WTC11 (cell line): ENCODE results near the gene CPSF3. TPM values are rescaled to one million over a fixed set of nuclear protein-coding genes. Genes with fewer than 3 reads are reported as not detected.
A peak's percentile ranks its signal among the peaks of the same experiment; 100 is the strongest.

ENCODE experiments used
- ATAC-seq: fragments of 200-7000 bp; cut with Tn5 transposase; 2 replicates; pipeline ENCODE4 v1.10.0; 2021; ENCODE audit warnings: mild to moderate bottlenecking, moderate library complexity
- CTCF ChIA-PET: fragments of 300-600 bp; sonication (Branson Sonifier 250); formaldehyde crosslinking; loops from one replicate; lab custom pipeline; 2021; ENCODE audit warnings: antibody characterized with exemption; lab: Charles Lee
- POLR2A ChIA-PET: fragments of 350-600 bp; sonication (Branson Sonifier 250); formaldehyde crosslinking; loops from one replicate; lab custom pipeline; 2021; ENCODE audit warnings: antibody characterized with exemption; lab: Charles Lee
- DNase-seq: peaks from one replicate; pipeline ENCODE4 v3.0.0; 2021; ENCODE audit warnings: low spot score
- H3K27ac Mint-ChIP-seq: 2 replicates; pipeline ENCODE4 v1.8.0; 2021; ENCODE audit warnings: mixed read lengths
- H3K27me3 Mint-ChIP-seq: 2 replicates; pipeline ENCODE4 v1.8.0; 2021; ENCODE audit warnings: low read depth, mild to moderate bottlenecking, moderate library complexity, mixed read lengths
- H3K36me3 Mint-ChIP-seq: 2 replicates; pipeline ENCODE4 v1.8.0; 2021; ENCODE audit warnings: mixed read lengths
- H3K4me1 Mint-ChIP-seq: 2 replicates; pipeline ENCODE4 v1.8.0; 2022; ENCODE audit warnings: mixed read lengths
- H3K4me3 Mint-ChIP-seq: 2 replicates; pipeline ENCODE4 v1.8.0; 2021; ENCODE audit warnings: mild to moderate bottlenecking, moderate library complexity, mixed read lengths
- H3K9me3 Mint-ChIP-seq: 2 replicates; pipeline ENCODE4 v1.8.0; 2021; ENCODE audit warnings: mixed read lengths
- ARID4B ChIP-seq: sonication (generic); formaldehyde crosslinking; IDR thresholded peaks from 2 replicates; pipeline ENCODE4 v1.8.0; 2023; ENCODE audit warnings: missing genetic modification reagents, mild to moderate bottlenecking, borderline replicate concordance
- CREM ChIP-seq: sonication (generic); formaldehyde crosslinking; IDR thresholded peaks from 2 replicates; pipeline ENCODE4 v1.8.1; 2022; ENCODE audit warnings: mild to moderate bottlenecking, missing genetic modification reagents, moderate library complexity
- E2F1 ChIP-seq: sonication (generic); formaldehyde crosslinking; IDR thresholded peaks from 2 replicates; pipeline ENCODE4 v1.8.0; 2022; ENCODE audit warnings: mild to moderate bottlenecking, missing genetic modification reagents
- ETV6 ChIP-seq: sonication (generic); formaldehyde crosslinking; IDR thresholded peaks from 2 replicates; pipeline ENCODE4 v1.8.1; 2022; ENCODE audit warnings: mild to moderate bottlenecking, missing genetic modification reagents
- FOXK1 ChIP-seq: sonication (generic); formaldehyde crosslinking; IDR thresholded peaks from 2 replicates; pipeline ENCODE4 v1.8.0; 2022; ENCODE audit warnings: mild to moderate bottlenecking, moderate library complexity, missing genetic modification reagents
- IRF2 ChIP-seq: sonication (generic); formaldehyde crosslinking; IDR thresholded peaks from 2 replicates; pipeline ENCODE4 v1.8.0; 2022; ENCODE audit warnings: low read depth, missing genetic modification reagents, borderline replicate concordance
- JAZF1 ChIP-seq: fragments of 250-450 bp; sonication (Bioruptor Pico); IDR thresholded peaks from 2 replicates; pipeline ENCODE4 v1.9.0; 2021; ENCODE audit warnings: moderate library complexity, mild to moderate bottlenecking, inconsistent platforms
- JUN ChIP-seq: sonication (generic); formaldehyde crosslinking; IDR thresholded peaks from 2 replicates; pipeline ENCODE4 v1.8.0; 2023; ENCODE audit warnings: mild to moderate bottlenecking, missing genetic modification reagents
- MLX ChIP-seq: sonication (generic); formaldehyde crosslinking; IDR thresholded peaks from 2 replicates; pipeline ENCODE4 v1.8.1; 2023; ENCODE audit warnings: mild to moderate bottlenecking, missing genetic modification reagents, moderate library complexity
- MYBL2 ChIP-seq: sonication (generic); formaldehyde crosslinking; IDR thresholded peaks from 2 replicates; pipeline ENCODE4 v1.8.1; 2023; ENCODE audit warnings: mild to moderate bottlenecking, moderate library complexity, missing genetic modification reagents
- NFYB ChIP-seq: sonication (generic); formaldehyde crosslinking; conservative IDR thresholded peaks from 2 replicates; pipeline ENCODE4 v1.8.0; 2022; ENCODE audit warnings: low read depth, missing genetic modification reagents
- NR1H2 ChIP-seq: sonication (generic); formaldehyde crosslinking; IDR thresholded peaks from 2 replicates; pipeline ENCODE4 v1.9.0; 2021; ENCODE audit warnings: mild to moderate bottlenecking, moderate library complexity, missing genetic modification reagents
- RORB ChIP-seq: fragments of 250-450 bp; sonication (Bioruptor Pico); IDR thresholded peaks from 2 replicates; pipeline ENCODE4 v1.9.0; 2021; ENCODE audit warnings: mild to moderate bottlenecking
- SP1 ChIP-seq: sonication (generic); formaldehyde crosslinking; conservative IDR thresholded peaks from 2 replicates; pipeline ENCODE4 v1.8.1; 2022; ENCODE audit warnings: missing genetic modification reagents
- TEAD1 ChIP-seq: sonication (generic); formaldehyde crosslinking; IDR thresholded peaks from 2 replicates; pipeline ENCODE4 v1.8.0; 2022; ENCODE audit warnings: mild to moderate bottlenecking, missing genetic modification reagents
- USF2 ChIP-seq: sonication (generic); formaldehyde crosslinking; IDR thresholded peaks from 2 replicates; pipeline ENCODE4 v1.8.1; 2023; ENCODE audit warnings: mild to moderate bottlenecking, missing genetic modification reagents, moderate library complexity
- ZNF219 ChIP-seq: sonication (generic); formaldehyde crosslinking; IDR thresholded peaks from 2 replicates; pipeline ENCODE4 v1.8.0; 2023; ENCODE audit warnings: missing genetic modification reagents, mild to moderate bottlenecking, borderline replicate concordance
- ZNF425 ChIP-seq: fragments of 250-450 bp; sonication (Bioruptor Pico); conservative IDR thresholded peaks from 2 replicates; pipeline ENCODE4 v1.9.0; 2021; ENCODE audit warnings: mild to moderate bottlenecking
- ZNF512 ChIP-seq: sonication (generic); formaldehyde crosslinking; IDR thresholded peaks from 2 replicates; pipeline ENCODE4 v1.8.1; 2022; ENCODE audit warnings: missing genetic modification reagents, borderline replicate concordance
- ZNF671 ChIP-seq: fragments of 250-450 bp; sonication (Bioruptor Pico); IDR thresholded peaks from 2 replicates; pipeline ENCODE4 v1.8.0; 2021; ENCODE audit warnings: mild to moderate bottlenecking
- total RNA-seq: library from RNA; stranded (reverse); gene quantifications from 3 replicates; pipeline ENCODE4 v1.2.3, GENCODE V29; 2021

The CPSF3 gene
- total RNA-seq, 1 experiment from 2014 or later, result 88.4 TPM

- TF ChIP-seq MYBL2 (CRISPR knock-in tag), result no peak; the same call in 1 of the 2 replicates
- TF ChIP-seq ETV6 (CRISPR knock-in tag), result 0 out of 2 replicates have a peak, but pooled peaks have one; percentile 8
- no peak for TF ChIP-seq IRF2
- no peak for TF ChIP-seq NR1H2 (CRISPR knock-in tag)
- TF ChIP-seq SP1, result no peak
- 0 out of 2 replicates have a peak, but pooled peaks have one; percentile 42 for TF ChIP-seq CREM (CRISPR knock-in tag)
Measured at GRCh38 chr2:9422321-9423099, 944 bp upstream of the CPSF3 start (continued).

- ATAC-seq (no peak), DNase-seq (no peak)
- POLR2A ChIA-PET, result interaction anchor here (1.3 kb wide), 1 partner anchor 207 kb away, joined by 5 read pairs; the partner anchor contains the start of gene YWHAQ
- Mint-ChIP-seq H3K27ac (peak overlapping the region; percentile 95), H3K9me3 (no peaks in the 10 kb centered on the region), H3K4me1 (peaks cover 9% of the 10 kb centered on the region), H3K4me3 (no peak overlapping the region), H3K36me3 (peaks cover 6% of the 10 kb centered on the region), H3K27me3 (peaks cover 11% of the 10 kb centered on the region; the same call in 1 of the 2 replicates)
- TF ChIP-seq ETV6 (CRISPR knock-in tag) (0 out of 2 replicates have a peak, but pooled peaks have one; percentile 0), TEAD1 (CRISPR knock-in tag) (no peak), FOXK1 (no peak)
- CTCF ChIA-PET, result interaction anchor here (1.1 kb wide), 1 partner anchor 218 kb away, joined by 3 read pairs; no protein-coding TSS in a partner anchor
Measured at GRCh38 chr2:9423922-9424272, 443 bp downstream of the CPSF3 start.

- CTCF ChIA-PET, result interaction anchor here (1.0 kb wide), 1 partner anchor 282 kb away, joined by 3 read pairs; no protein-coding TSS in a partner anchor
- peak overlapping the region; percentile 95; the same call in 1 of the 2 replicates for H3K27ac Mint-ChIP-seq
- H3K4me3 Mint-ChIP-seq, result no peak overlapping the region
- peaks cover 13% of the 10 kb centered on the region for H3K36me3 Mint-ChIP-seq
- peaks cover 9% of the 10 kb centered on the region for H3K4me1 Mint-ChIP-seq
- H3K27me3 Mint-ChIP-seq, result peaks cover 11% of the 10 kb centered on the region; the same call in 1 of the 2 replicates
- DNase-seq (no peak), ATAC-seq (no peak)
- TF ChIP-seq USF2 (CRISPR knock-in tag) (no peak), ZNF512 (CRISPR knock-in tag) (no peak), ZNF425 (CRISPR knock-in tag) (no peak), ZNF671 (no peak), ZNF219 (no peak), MLX (no peak), ARID4B (no peak), TEAD1 (CRISPR knock-in tag) (no peak), NFYB (no peak), MYBL2 (CRISPR knock-in tag) (no peak), RORB (CRISPR knock-in tag) (no peak), E2F1 (CRISPR knock-in tag) (no peak), JUN (CRISPR knock-in tag) (no peak), JAZF1 (CRISPR knock-in tag) (no peak), NR1H2 (CRISPR knock-in tag) (no peak)
- POLR2A ChIA-PET, result no interaction called here
- H3K9me3 Mint-ChIP-seq, result no peaks in the 10 kb centered on the region
Measured at GRCh38 chr2:9424447-9425164, 1.2 kb downstream of the CPSF3 start.
